Fibroblast of the aortic adventitia (primary cell): ENCODE measurements around the gene CALCR. TPM values are rescaled to one million over a fixed set of nuclear protein-coding genes. Genes with fewer than 3 reads are reported as not detected.
A peak's percentile ranks its signal among the peaks of the same experiment; 100 is the strongest.

Experiments used
- DNase-seq: peaks from one replicate; pipeline ENCODE4 v3.0.0-alpha.2; 2010; ENCODE audit warnings: low read depth
- H3K4me3 ChIP-seq: 2 replicates; pipeline ENCODE4 v1.5.1; 2011; ENCODE audit warnings: low read depth, mild to moderate bottlenecking, control low read depth, low read length, moderate library complexity
- CTCF ChIP-seq: IDR thresholded peaks from 2 replicates; pipeline ENCODE4 v1.5.1; 2011; ENCODE audit warnings: mild to moderate bottlenecking, low read length, control low read depth, inconsistent platforms; ENCODE audit not compliant: insufficient read depth
- total RNA-seq: library from RNA; depleted of rRNA; stranded (reverse); fragments of >200 nt; gene quantifications from 2 replicates; pipeline ENCODE4 v1.2.3, GENCODE V29; 2012; ENCODE audit warnings: low replicate concordance

CALCR gene
- total RNA-seq, 1 donor: not detected

GRCh38 chr7:93448176-93448575, 126.3 kb downstream of the CALCR start:
- TF ChIP-seq CTCF: no peak

GRCh38 chr7:93447509-93447908, 127.0 kb downstream of the CALCR start:
- no peak for TF ChIP-seq CTCF

More at GRCh38 chr7:93448176-93448575, 126.3 kb downstream of the CALCR start:
- no peak overlapping the region for H3K4me3 ChIP-seq
- DNase-seq: no peak

GRCh38 chr7:93442478-93443224, 131.9 kb downstream of the CALCR start:
- peak; percentile 67 for TF ChIP-seq CTCF
- peak; percentile 31 for DNase-seq
- H3K4me3 ChIP-seq: no peak overlapping the region

More at GRCh38 chr7:93447509-93447908, 127.0 kb downstream of the CALCR start:
- no peak overlapping the region for H3K4me3 ChIP-seq
- DNase-seq: no peak

GRCh38 chr7:93435791-93436190, 138.7 kb downstream of the CALCR start:
- TF ChIP-seq CTCF: no peak
- H3K4me3 ChIP-seq: no peak overlapping the region
- no peak for DNase-seq

- H3K4me3 ChIP-seq: no peak overlapping the region
- no peak for TF ChIP-seq CTCF
- no peak for DNase-seq
These were observed 142.4 kb downstream of the CALCR start for GRCh38 chr7:93432130-93432529.

GRCh38 chr7:93430917-93431588, 143.5 kb downstream of the CALCR start:
- TF ChIP-seq CTCF: no peak
- DNase-seq: no peak
- H3K4me3 ChIP-seq: no peak overlapping the region
